Left hindlimb (tissue), 1 donor: ENCODE results near the gene ALDH1A2.
"Not testable (repeated sequence)": the region's sequence is repeated elsewhere in the genome, so short reads cannot be mapped to it uniquely, and the experiment has no call there.

Source experiments
- DNase-seq: peaks from one replicate; pipeline ENCODE4 v3.0.0-alpha.2; 2018

The ALDH1A2 gene

DNA sequence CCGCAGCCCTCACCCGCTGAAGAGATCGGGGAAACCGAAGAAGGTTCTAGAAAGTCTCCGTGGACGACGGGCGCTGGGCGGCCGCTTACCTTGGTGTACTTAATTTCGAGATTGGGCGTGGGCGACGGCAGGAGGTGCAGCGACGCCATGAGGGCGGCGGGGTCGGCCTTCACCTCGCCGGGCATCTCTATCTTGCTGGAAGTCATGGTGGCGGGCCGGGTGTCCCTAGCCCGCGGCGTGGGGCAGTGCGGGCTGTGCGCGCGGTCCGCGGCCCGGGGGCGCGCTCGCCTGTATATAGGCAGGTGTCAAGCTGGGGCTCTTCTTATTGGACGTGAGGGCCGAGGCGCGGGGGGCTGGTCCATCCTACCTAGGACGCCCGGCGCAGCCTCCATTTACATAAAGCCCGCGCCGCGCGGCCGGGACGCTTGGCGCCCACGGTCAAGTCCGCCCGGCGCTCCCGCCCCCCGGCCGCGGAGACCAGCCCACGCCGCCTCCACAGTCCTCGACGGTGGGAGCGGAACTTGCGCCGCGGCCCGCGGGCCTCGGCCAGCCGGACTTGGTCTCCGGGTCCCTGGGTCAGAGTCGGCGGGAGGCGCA lies at the start of gene ALDH1A2:
TSS of gene ALDH1A2 (minus strand) at position 267 of the 597 bp plus-strand sequence. CDS start at position 206, 61 bp downstream.
- DNase-seq, result peak; percentile 50

- DNase-seq, result no peak
These were observed 49.3 kb upstream of the ALDH1A2 start for GRCh38 chr15:58114812-58115211.

GRCh38 chr15:58114388-58114787 lies 48.9 kb upstream of the ALDH1A2 start:
- no peak for DNase-seq

DNA sequence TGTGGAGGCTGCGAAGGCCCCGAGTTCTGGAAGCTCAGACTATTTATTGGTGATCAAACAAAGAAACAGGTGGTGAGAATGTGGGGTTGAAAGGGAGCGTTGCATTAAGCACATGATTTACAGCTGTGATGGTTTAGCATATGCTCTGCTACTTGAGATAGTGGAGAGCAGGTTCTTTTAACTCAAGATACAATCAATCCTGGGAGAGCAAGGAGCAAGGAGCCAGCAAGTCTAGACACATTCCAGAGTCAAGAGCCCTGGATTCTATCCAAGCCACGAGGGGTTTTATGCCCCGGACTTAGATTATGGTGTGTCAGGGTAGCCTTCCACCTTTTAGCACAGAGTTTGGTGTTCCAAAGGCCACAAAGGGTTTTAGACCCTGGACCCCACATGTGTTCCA lies 47.8 kb upstream of the ALDH1A2 start:
- DNase-seq, result not testable (repeated sequence)

DNA sequence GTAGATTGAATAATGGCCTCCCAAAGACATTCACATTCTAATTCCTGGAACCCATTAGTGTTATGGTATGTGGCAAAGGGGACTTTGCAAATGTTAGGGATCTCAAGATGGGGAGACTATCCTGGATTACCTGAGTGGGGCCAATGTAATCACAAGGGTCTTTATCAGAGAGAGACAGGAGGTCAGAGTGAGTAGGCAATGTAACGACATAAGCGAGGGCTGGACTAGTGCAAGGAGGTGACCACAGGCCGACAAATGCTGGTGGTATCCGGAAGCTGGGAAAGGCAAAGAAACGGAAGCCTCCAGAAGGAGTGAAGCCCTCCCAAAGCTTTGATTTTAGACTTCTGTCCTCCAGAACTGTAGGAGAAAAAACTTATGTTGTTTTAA lies 46.2 kb upstream of the ALDH1A2 start:
- no peak for DNase-seq

- no peak for DNase-seq
These were observed 45.6 kb upstream of the ALDH1A2 start for GRCh38 chr15:58110999-58111717.

- no peak for DNase-seq
These were observed 43.9 kb upstream of the ALDH1A2 start for GRCh38 chr15:58109419-58109818.

DNA sequence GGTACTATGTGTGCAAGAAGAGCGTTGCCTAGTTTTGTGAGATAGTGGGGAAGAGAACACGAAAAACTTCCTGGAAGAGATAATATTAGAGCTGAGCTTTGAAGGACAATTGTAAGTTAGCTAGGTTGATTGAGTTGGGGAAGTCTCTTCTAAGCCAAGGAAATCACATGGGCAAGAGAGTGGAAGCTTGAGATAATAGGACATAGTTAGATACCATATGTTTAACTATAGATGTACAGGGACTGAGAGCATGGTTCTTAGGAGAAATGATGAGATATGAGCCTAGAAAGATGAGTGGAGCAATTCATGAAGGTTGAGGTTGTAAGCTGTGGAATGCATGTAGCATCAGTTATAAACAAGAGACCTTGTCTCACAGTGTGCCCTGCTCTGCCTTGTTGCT lies 42.6 kb upstream of the ALDH1A2 start:
- no peak for DNase-seq

DNA sequence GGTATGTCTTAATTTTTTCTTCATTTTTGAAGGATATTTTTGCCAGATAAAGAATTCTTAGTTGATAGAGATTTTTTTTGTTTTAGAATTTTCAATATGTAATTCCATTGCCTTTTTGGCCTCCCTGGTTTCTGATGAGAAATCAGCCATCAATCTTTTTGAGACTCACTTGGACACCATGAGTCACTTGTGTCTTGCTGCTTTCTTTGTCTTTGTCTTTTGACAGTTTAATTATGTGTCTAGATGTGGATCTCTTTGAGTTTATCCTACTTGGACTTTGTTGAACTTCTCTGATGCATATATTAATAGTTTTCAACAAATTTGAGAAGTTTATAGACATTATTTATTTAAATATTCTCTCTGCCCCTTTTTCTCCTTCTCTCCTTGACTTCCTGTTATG lies 38.0 kb upstream of the ALDH1A2 start:
- DNase-seq, result no peak

DNA sequence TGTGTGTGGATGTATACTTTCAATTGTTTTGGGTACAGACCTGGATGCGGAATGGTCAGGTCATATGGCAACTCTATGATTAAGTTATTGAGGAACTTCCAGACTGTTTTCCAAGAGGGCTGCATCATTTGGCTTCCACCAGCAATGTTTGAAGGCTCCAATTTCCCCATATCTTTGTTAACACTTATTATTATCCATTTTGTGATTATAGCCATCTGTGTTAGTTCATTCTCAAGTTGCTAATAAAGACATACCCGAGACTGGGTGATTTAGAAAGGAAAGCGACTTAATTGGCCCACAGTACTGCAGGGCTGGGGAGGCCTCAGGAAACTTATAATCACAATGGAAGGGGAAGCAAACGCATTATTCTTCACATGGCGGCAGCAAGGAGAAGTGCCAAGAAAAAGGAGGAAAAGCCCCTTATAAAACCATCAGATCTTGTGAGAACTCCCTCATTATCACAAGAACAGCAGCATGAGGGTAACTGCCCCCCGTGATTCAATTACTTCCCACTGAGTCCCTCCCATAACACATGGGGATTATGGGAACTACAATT lies 31.1 kb upstream of the ALDH1A2 start:
- no peak for DNase-seq

DNA sequence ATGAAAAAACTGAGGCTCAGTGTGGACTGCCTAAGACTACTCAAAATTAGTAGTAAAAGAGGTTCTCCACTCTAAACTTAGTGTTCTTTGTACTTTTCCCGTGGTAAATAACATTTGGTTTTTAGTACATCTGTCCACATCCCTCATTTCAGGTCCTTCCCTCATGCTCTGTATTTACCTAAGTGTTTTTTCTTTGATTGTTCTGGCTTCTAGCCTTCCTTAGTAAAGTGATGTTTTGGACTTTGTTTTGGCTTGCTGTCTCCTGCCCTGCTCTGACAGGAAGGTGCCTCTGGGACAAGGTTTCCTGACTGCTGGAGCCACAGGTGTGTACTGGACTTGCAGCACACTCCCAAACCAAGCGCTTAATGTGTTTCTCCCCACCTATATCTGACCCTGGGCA lies 29.9 kb upstream of the ALDH1A2 start:
- no peak for DNase-seq

DNA sequence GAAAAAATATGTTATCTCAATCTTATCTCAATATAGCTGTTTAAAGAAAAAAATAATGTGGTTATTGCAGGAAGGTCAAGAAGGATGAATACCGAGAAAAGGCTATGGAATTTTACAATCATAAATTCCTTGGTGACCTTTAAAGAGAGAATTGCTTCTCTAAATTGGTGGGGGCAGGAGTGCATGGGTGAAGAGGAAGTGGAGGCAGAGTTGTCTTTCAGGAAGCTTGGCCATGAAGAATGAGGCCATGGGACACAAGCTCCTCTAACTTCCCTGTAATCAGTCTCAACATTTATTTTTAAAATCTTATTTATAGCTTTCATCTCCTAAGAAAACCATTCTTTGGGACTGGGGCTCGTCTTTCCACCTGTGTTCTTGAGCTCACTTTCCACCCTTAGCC lies 22.4 kb upstream of the ALDH1A2 start:
- no peak for DNase-seq

GRCh38 chr15:58086491-58086890 lies 21.0 kb upstream of the ALDH1A2 start:
- DNase-seq, result no peak

GRCh38 chr15:58083526-58083925 lies 18.0 kb upstream of the ALDH1A2 start:
- no peak for DNase-seq

GRCh38 chr15:58081891-58082290 lies 16.4 kb upstream of the ALDH1A2 start:
- no peak for DNase-seq

DNA sequence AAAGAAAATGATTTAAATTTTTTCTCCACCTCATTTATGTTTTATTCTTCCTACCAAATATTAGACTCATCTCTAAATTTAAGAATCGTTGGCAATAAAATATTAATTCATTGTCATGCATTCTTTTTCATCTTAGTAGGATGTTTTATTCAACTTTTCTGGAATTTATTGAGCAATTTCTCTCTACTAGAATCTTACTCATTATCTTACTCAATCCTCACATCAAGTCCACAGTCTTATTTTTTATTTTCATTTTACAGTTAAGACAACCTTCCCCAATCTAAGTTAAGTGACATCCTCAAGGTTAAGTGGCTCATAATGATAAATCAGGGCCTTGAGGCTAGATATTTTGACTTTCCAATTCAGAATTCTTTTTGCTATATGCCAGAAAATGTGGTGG lies 15.9 kb upstream of the ALDH1A2 start:
- DNase-seq, result no peak

DNA sequence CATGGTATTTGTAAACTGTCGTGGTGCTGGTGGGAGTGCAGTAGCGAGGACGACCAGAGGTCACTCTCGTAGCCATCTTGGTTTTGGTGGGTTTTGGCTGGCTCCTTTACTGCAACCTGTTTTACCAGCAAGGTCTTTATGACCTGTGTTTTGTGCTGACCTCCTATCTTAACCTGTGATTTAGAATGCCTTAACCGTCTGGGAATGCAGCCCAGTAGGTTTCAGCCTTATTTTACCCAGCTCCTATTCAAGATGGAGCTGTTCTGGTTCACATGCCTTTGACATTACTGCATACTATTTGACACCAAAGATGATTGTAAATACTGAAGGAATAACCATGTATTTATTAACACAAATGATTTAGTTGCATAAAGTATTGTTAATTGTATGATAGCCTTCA lies 15.4 kb upstream of the ALDH1A2 start:
- not testable (repeated sequence) for DNase-seq

- no peak for DNase-seq
These were observed 14.9 kb upstream of the ALDH1A2 start for GRCh38 chr15:58080398-58080797.

GRCh38 chr15:58078591-58078990 lies 13.1 kb upstream of the ALDH1A2 start:
- DNase-seq, result no peak

DNA sequence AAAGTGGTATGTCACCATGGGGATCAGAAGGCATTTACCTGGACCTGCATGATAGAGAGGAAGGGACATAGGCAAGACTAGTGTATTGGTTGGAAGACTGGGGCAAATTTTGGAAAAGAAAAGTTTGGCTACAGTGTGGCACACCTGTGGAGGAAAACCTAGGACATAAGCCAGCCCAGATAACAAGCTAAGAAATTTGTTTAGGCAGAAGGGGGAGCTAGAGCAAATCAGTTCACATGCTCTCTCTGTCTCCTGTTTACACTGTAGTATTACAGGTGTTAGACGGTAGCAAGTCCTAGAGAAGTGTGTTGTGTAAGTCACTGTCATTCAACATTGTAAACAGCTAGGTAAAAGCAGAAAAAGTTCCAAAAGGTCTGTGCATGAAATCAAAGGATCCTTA lies 11.9 kb upstream of the ALDH1A2 start:
- no peak for DNase-seq

- no peak for DNase-seq
These were observed 8.9 kb upstream of the ALDH1A2 start for GRCh38 chr15:58074452-58074851.

DNA sequence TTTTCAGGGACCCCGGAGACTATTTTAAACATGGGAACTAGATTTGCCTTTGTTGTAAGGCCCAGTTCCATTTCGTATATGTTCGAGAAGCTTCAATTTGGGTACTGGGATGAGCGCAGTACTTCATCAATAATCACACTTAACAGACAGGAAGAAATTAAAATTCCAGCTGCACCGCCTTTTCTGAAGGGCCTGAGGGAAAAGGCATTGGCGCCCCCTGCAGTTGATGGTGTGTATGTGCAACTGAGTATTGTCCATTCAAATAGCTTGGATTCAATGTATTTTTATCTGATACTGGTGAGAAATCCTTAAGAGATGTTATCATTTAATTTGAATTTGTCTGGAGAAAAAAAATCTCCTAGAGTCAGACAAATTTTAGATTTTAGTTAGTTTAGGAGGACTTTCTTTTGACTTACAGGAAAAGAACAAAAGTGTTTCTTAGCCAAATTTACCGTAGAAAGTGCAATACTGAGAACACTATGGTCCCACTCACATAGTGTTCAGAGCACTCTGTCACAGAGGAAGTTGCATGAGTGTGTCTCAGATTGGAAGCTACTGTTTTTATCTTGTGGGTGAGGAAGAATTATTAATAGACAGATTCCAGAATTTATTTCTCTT lies 5.4 kb upstream of the ALDH1A2 start:
- DNase-seq, result peak; percentile 44

DNA sequence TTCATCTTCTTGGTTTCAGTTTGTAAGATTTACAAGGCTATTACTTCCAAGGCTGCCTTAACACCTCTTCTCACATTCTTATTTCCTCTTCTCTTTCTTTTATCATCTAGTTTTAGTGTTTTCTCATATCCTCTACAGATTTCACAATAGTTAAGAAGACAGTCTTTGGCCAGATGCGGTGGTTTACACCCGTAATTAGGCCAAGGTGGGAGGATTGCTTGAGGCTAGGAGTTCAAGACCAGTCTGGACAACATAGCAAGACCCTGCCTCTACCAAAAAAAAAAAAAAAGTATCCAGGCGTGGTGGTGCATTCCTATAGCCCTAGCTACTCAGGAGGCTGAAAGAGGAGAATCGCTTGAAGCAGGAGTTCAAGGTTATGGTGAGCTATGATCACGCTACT lies 3.5 kb upstream of the ALDH1A2 start:
- no peak for DNase-seq
